ENCODE results near the gene GUCY1B1. TPM values are rescaled to one million over a fixed set of nuclear protein-coding genes. Genes with fewer than 3 reads are reported as not detected.

The GUCY1B1 gene
- total RNA-seq, 4 donors from 2014 or later = 24.8 to 37.4 (median 30.9) TPM

DNA sequence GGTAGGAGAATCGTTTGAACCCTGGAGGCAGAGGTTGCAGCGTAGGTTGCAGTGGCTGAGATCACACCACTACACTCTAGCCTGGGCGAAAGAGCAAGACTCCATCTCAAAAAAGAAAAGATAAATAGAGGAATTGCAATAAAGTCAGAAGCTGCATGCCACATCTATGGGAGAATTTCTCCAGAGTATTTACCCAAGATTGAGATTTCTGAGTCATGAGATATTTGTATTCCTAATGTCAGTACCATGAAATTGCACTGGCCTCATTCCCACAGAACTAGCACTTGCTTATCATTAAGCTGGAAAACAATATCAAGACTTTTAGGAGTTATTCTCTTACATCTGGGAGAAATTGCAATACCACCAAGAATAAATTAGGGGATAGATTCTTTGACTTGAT, 69.8 kb downstream of the GUCY1B1 start:
- Histone ChIP-seq H3K4me3 (no peak overlapping the region), H3K36me3 (no peaks in the 10 kb centered on the region), H3K27ac (no peak overlapping the region), H3K4me1 (no peaks in the 10 kb centered on the region), H3K9me3 (no peaks in the 10 kb centered on the region), H3K27me3 (no peaks in the 10 kb centered on the region)
- no peak for DNase-seq
- intact Hi-C loops (cut with DNase I; ENCODE audit: low total_unique reads) = no loop called here
- TF ChIP-seq POLR2A (IDR thresholded peaks at IDR 0.05) (no peak), CTCF (IDR thresholded peaks at IDR 0.05) (no peak)

DNA sequence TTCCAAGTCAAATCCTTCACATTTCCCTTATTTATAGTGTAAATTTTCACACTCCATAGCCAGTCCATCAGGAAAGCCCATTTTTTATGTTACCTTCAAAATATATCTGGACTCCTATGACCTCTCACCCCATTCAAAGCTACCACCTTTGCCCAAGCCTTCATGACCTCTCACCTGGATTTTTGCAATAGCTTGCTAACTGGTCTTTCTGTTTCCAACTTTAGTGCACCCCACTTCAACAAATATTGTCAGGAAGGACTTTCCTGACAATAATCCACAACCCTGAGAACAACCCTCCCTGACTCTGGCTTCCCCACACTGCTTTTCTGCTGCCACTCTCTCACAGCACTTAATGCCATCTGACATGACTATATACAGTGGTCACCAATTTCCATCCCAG, 73.8 kb downstream of the GUCY1B1 start:
- Histone ChIP-seq H3K4me3 (no peak overlapping the region), H3K27ac (no peak overlapping the region), H3K4me1 (no peaks in the 10 kb centered on the region), H3K36me3 (no peaks in the 10 kb centered on the region), H3K9me3 (no peaks in the 10 kb centered on the region), H3K27me3 (no peaks in the 10 kb centered on the region)
- intact Hi-C loops (cut with DNase I; ENCODE audit: low total_unique reads) = no loop called here
- DNase-seq = no peak
- TF ChIP-seq CTCF (IDR thresholded peaks at IDR 0.05) (no peak), POLR2A (IDR thresholded peaks at IDR 0.05) (no peak)

GRCh38 chr4:155837203-155837796, 78.5 kb downstream of the GUCY1B1 start:
- TF ChIP-seq POLR2A (IDR thresholded peaks at IDR 0.05) = no peak
- TF ChIP-seq CTCF (IDR thresholded peaks at IDR 0.05) = no peak
- Histone ChIP-seq H3K27ac (no peak overlapping the region), H3K4me3 (no peak overlapping the region), H3K9me3 (no peaks in the 10 kb centered on the region), H3K27me3 (no peaks in the 10 kb centered on the region), H3K4me1 (no peaks in the 10 kb centered on the region), H3K36me3 (no peaks in the 10 kb centered on the region)
- DNase-seq = no peak
- intact Hi-C loops (cut with DNase I; ENCODE audit: low total_unique reads) = no loop called here

DNA sequence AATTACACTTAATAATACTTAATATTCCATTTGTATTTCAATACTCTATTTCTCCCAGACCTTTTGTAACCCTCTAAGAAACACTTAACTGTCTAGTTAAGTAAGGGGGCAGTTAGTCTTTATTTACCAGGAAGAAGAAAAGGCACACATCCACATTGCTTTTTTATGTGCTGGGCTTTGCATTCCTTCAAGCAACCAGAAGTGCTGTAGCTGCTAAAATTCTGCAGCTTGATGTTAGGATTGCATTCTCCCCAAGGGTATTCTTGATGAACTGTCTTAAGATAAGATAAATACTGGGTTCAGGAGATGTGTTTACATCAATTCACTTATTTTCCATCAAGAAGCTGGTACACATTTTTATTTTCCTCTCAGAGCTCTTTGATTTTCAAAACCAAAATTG, 83.3 kb downstream of the GUCY1B1 start:
- no peak for DNase-seq
- TF ChIP-seq CTCF (IDR thresholded peaks at IDR 0.05) (no peak), POLR2A (IDR thresholded peaks at IDR 0.05) (no peak)
- H3K9me3 ChIP-seq = no peaks in the 10 kb centered on the region
- intact Hi-C loops (cut with DNase I; ENCODE audit: low total_unique reads) = no loop called here
- H3K27me3 ChIP-seq = no peaks in the 10 kb centered on the region
- no peaks in the 10 kb centered on the region for H3K36me3 ChIP-seq
- no peak overlapping the region for H3K27ac ChIP-seq
- no peak overlapping the region for H3K4me3 ChIP-seq
- H3K4me1 ChIP-seq = no peaks in the 10 kb centered on the region

- H3K9me3 ChIP-seq = no peaks in the 10 kb centered on the region
- no peak overlapping the region for H3K4me3 ChIP-seq
- H3K27me3 ChIP-seq = no peaks in the 10 kb centered on the region
- no peak overlapping the region for H3K27ac ChIP-seq
- TF ChIP-seq POLR2A (IDR thresholded peaks at IDR 0.05) (no peak), CTCF (IDR thresholded peaks at IDR 0.05) (no peak)
- DNase-seq = no peak
- H3K4me1 ChIP-seq = no peaks in the 10 kb centered on the region
- intact Hi-C loops (cut with DNase I; ENCODE audit: low total_unique reads) = no loop called here
- H3K36me3 ChIP-seq = no peaks in the 10 kb centered on the region
Measured at GRCh38 chr4:155846929-155847328, 88.1 kb downstream of the GUCY1B1 start.

All from uterus (tissue), 4 donors.